Smooth muscle cell of the coronary artery (primary cell): ENCODE measurements around the gene TEX30. TPM values are rescaled to one million over a fixed set of nuclear protein-coding genes. Genes with fewer than 3 reads are reported as not detected.

Source experiments
- total RNA-seq: library from RNA; depleted of rRNA; stranded (reverse); fragments of >200 nt; gene quantifications from 2 replicates; pipeline ENCODE4 v1.2.3, GENCODE V29; 2014; ENCODE audit warnings: low replicate concordance

Gene TEX30
- total RNA-seq: 1.8 and 11.5 TPM in 2 replicates

GRCh38 chr13:102773441-102774213 is at the start of gene TEX30:
TEX30 (minus strand) TSS chr13:102773786; CDS start chr13:102770026, 3,760 bp downstream.

DNA sequence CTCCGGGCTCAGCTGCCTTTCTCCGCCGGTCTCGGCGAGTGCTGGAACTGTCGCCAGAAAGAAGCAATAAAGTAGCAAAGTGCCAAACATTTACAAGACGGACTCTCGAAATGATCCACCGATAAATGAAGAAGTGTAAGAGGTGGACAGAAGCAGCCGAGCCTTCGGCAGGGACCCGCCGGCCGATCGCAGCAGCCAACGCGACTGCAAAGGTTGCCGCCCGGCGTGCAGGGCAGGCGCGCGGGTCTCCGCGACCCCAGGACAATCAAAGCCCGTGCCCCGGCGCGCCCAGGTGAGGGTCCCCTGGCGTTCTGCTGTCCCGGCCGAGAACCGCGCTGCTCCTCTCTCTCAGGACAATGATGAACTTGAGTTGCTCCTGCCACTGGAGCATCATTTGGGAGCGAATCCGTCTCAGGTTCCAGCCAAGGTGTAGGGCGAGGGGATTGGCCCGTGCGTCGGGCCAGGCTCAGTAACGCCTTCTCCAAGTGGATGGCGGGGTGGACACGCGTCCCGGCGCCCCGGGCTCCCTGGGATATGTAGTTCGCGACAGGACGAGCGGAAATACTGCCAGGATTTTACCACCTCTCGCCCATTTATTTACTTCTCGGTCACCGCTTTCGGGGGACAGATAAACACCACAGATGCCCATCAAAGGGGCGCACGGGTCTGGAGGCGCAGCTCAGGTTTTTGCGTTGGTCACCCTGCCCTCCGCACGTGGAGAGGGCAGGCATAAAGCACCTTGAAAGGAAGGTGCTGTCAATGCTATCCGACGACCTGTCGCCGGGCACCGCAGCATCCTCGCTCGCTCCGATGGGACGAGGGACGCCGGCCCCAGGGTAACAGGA is 25.2 kb upstream of the TEX30 start, which contains the start of the genes BIVM and POGLUT2:
Gene BIVM (plus strand): TSS at position 539 of the 845 bp plus-strand sequence. CDS start 8,149 bp downstream, outside the sequence.
Gene POGLUT2 (minus strand): TSS at position 396 of the 845 bp plus-strand sequence. CDS start 306 bp downstream, at position 90.

Other genes with a start within 250 kb of the TEX30 start
- gene TPP2, start 176.8 kb downstream of the TEX30 start, total RNA-seq: 32.2 and 33.6 TPM in 2 replicates
- gene METTL21C, start 78.7 kb downstream of the TEX30 start, total RNA-seq: not detected in 2 replicates
- 6.7 and 23.7 TPM in 2 replicates for gene POGLUT2, start 25.2 kb upstream of the TEX30 start, total RNA-seq
- 9.0 and 12.3 TPM in 2 replicates for gene BIVM, start 25.3 kb upstream of the TEX30 start, total RNA-seq
- gene ERCC5, start 72.2 kb upstream of the TEX30 start, total RNA-seq: 35.1 and 46.8 TPM in 2 replicates